ENCODE results near the gene LDB3.
A peak's percentile ranks its signal among the peaks of the same experiment; 100 is the strongest.

LDB3 gene

DNA sequence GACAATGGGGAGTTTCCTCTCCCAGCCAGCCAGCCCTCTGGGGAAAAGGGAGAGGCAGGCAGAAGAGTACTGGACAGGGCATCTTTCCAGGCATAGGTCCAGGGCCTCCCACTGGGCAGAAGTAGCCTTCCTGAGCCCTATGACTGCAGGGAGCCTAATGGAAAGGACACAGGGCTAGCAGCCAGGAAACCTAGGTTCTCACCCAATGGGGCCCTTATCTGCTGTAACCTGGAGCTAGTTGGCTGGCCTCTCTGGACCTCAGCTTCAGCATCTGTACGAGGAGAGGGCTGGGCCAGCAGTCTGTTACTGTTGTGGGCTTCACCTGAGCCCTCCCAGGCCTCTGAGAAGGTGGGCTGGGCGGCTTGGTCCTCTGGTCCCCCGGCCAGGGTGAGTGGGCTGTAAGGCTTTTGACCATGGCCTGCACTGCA is 22.4 kb downstream of the LDB3 start:
- DNase-seq (ENCODE audit: low read depth) = no peak
- H3K4me3 ChIP-seq (ENCODE audit: low read depth, low read length) = no peak overlapping the region
- TF ChIP-seq, protein P1, sequence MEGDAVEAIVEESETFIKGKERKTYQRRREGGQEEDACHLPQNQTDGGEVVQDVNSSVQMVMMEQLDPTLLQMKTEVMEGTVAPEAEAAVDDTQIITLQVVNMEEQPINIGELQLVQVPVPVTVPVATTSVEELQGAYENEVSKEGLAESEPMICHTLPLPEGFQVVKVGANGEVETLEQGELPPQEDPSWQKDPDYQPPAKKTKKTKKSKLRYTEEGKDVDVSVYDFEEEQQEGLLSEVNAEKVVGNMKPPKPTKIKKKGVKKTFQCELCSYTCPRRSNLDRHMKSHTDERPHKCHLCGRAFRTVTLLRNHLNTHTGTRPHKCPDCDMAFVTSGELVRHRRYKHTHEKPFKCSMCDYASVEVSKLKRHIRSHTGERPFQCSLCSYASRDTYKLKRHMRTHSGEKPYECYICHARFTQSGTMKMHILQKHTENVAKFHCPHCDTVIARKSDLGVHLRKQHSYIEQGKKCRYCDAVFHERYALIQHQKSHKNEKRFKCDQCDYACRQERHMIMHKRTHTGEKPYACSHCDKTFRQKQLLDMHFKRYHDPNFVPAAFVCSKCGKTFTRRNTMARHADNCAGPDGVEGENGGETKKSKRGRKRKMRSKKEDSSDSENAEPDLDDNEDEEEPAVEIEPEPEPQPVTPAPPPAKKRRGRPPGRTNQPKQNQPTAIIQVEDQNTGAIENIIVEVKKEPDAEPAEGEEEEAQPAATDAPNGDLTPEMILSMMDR (IDR thresholded peaks at IDR 0.05; ENCODE audit: low read depth, low read length, missing control alignments) = no peak

DNA sequence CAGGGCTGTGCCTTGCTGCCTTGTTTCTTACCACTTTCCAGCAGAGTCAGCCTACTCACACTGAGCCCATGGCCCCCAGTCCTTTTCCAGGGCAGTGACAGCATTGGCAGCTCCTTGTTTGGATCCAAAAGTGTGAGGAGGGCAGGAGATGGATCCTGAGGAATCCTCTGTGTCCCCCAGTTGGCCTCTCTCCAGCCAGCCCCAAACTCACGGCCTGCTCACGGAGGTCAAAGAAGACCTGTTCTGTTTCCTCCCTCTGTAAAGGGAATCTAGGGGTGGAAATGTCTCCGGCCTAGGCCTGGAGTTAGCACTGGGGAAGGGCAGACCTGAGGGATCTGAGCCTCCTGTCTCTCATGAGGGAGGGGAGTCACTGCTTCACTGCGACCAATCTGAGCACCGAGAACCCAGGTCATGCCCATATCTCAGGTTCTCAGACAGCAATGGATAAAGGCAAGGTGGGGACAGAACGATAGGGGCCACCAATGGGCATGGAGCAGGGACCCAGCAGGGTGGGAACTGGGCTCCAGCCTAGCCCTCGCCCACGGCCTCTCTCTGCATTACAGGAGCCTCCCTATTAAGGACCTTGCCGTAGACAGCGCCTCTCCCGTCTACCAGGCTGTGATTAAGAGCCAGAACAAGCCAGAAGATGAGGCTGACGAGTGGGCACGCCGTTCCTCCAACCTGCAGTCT is 23.2 kb downstream of the LDB3 start:
- TF ChIP-seq, protein P1 (IDR thresholded peaks at IDR 0.05; ENCODE audit: low read depth, low read length, missing control alignments) = no peak

DNA sequence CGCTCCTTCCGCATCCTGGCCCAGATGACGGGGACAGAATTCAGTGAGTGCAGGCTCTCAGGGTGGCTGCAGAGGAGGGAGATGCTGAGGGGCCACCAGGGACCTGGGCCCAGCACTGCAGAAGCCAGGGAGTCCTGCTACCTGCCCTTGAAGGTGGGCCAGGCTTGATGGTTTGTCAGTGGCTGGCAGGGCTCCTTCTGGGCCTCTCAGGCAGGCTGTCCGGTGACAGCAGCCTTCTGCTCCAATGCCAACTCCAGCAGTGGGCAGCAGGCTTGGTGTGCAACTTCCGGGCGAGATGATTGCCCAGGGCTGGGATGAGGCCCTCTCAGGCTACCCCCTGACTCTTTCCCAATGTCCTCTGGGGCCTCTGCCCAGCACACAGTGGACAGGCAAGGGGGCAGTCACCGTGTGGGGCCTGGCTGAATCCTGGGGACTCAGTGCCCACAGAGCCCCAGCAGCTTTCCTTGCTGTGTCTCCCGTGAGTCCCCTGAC is 23.8 kb downstream of the LDB3 start:
- no peak overlapping the region for H3K4me3 ChIP-seq (ENCODE audit: low read depth, low read length)
- TF ChIP-seq, protein P1 (IDR thresholded peaks at IDR 0.05; ENCODE audit: low read depth, low read length, missing control alignments) = no peak
- no peak for DNase-seq (ENCODE audit: low read depth)

More for the DNA sequence above, 23.2 kb downstream of the LDB3 start:
- no peak for DNase-seq (ENCODE audit: low read depth)
- H3K4me3 ChIP-seq (ENCODE audit: low read depth, low read length) = no peak overlapping the region

DNA sequence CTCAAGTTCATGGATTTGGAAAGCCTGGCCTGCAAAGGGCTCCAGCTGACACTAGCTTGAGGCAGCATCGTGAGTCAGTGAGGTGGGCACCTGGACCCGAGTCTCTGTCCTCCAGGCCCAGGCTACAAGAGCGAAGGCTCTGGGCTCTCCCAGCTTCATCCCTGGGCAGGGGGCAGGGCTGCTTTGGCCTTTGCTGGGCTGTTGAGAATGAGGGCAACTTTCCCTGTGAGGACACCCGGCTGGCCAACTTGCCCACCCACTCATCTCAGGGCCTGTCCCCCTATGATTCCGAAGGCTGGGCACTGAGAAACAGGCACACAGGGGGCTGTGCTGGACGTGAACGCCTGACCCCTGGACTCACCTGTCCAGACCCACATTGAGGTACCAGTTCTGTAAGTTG is 24.4 kb downstream of the LDB3 start:
- DNase-seq (ENCODE audit: low read depth) = no peak
- TF ChIP-seq, protein P1 (IDR thresholded peaks at IDR 0.05; ENCODE audit: low read depth, low read length, missing control alignments) = no peak
- H3K4me3 ChIP-seq (ENCODE audit: low read depth, low read length) = no peak overlapping the region

DNA sequence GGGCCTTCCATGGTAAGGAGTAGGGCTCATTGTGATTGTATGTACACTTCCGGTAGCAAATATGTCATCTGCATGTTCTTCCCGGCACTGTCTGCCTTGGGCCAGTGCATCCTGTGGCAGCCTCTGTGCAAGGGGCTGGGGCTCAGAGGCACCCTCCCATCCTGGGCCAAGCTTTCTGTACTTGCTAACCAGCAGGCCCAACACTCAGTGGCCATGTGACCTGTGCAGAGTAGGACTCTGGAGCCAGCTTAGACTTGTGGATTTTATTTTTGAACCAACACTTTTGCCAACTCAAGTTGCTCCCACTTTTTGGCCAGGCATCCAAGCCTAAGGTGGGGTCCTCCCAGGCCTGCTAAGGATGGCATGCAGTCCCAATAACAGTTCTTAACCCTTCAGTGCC is 25.0 kb downstream of the LDB3 start:
- TF ChIP-seq, protein P1 (IDR thresholded peaks at IDR 0.05; ENCODE audit: low read depth, low read length, missing control alignments) = no peak
- DNase-seq (ENCODE audit: low read depth) = no peak
- no peak overlapping the region for H3K4me3 ChIP-seq (ENCODE audit: low read depth, low read length)

DNA sequence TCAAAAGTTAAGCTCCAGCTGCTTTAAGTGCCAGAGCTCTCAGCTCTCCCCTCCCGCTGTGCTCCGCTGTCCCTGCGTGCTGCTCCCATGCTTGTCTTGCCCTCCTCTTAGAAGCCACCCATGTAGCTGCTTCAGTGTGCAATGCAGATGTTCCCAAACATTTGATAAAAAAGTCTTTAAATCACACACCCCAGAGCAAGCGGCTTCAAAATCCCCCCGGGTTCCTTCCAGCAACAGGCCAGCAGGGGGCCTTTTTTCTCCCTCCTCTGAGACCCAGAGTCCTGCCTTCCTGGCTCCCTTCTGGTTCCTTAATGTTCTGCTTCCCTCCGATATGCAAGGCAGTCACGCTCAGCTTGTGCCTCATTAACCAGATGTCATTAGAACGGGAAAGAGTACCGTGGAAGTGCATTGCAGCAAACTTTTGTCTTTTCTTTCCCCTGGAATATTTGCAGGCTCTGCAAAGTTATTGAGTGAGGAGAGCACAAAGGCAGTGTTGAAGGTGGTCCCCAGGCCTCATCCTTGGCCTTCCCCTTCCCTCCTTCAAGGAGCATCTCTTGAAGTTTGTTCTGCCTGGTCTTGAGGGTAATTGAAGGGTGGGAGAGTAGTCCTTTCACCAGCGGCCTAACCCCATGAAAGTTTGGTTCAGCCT is 25.5 kb downstream of the LDB3 start:
- H3K4me3 ChIP-seq (ENCODE audit: low read depth, low read length) = no peak overlapping the region
- no peak for DNase-seq (ENCODE audit: low read depth)
- TF ChIP-seq, protein P1 (IDR thresholded peaks at IDR 0.05; ENCODE audit: low read depth, low read length, missing control alignments) = peak; percentile 71

Data from GM12864 (cell line).